IPS-15b (cell line): Measurements from ENCODE around the gene ADPRM.
"Not testable (repeated sequence)": the region's sequence is repeated elsewhere in the genome, so short reads cannot be mapped to it uniquely, and the experiment has no call there.

Source experiments
- H3K27me3 ChIP-seq: one replicate; pipeline ENCODE4 v1.6.1; 2013; ENCODE audit warnings: low read length; ENCODE audit not compliant: control insufficient read depth, insufficient read depth
- H3K36me3 ChIP-seq: one replicate; pipeline ENCODE4 v1.6.1; 2013; ENCODE audit warnings: low read length; ENCODE audit not compliant: control insufficient read depth, insufficient read depth
- H3K4me1 ChIP-seq: one replicate; pipeline ENCODE4 v1.6.1; 2013; ENCODE audit warnings: mild to moderate bottlenecking, low read length; ENCODE audit not compliant: control insufficient read depth, insufficient read depth
- H3K4me3 ChIP-seq: one replicate; pipeline ENCODE4 v1.5.1; 2013; ENCODE audit warnings: low read depth, low read length
- H3K9ac ChIP-seq: one replicate; pipeline ENCODE4 v1.6.1; 2013; ENCODE audit warnings: low read depth, mild to moderate bottlenecking, low read length
- H3K9me3 ChIP-seq: one replicate; pipeline ENCODE4 v1.6.1; 2013; ENCODE audit warnings: mild to moderate bottlenecking, low read length; ENCODE audit not compliant: control insufficient read depth, insufficient read depth

The ADPRM gene

DNA sequence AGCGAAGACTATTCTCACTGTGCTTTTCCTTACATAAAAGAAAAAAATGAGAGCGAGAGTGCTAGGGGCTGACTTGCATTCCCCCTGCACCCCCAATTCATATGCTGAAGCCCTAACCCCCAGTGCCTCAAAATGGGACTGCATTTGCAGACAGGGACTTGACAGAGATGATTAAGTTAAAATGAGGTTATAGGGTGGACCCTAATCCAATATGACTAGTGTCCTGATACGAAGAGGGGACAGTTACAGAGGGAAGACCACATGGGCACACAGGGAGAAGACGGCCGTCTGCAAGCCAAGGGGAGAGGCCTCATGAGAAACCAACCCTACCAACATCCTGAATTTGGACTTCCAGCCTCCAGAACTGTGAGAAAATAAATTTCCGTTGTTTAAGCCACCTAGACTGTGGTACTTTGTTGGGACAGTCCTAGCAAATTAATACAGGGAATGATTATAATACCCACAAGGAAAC is 34.0 kb downstream of the ADPRM start:
- H3K36me3 ChIP-seq: no peaks in the 10 kb centered on the region
- peak overlapping the region; percentile 68 for H3K4me3 ChIP-seq
- H3K4me1 ChIP-seq: peaks cover 6% of the 10 kb centered on the region
- H3K9ac ChIP-seq: no peak overlapping the region
- peaks cover 2% of the 10 kb centered on the region for H3K27me3 ChIP-seq
- H3K9me3 ChIP-seq: no peaks in the 10 kb centered on the region

DNA sequence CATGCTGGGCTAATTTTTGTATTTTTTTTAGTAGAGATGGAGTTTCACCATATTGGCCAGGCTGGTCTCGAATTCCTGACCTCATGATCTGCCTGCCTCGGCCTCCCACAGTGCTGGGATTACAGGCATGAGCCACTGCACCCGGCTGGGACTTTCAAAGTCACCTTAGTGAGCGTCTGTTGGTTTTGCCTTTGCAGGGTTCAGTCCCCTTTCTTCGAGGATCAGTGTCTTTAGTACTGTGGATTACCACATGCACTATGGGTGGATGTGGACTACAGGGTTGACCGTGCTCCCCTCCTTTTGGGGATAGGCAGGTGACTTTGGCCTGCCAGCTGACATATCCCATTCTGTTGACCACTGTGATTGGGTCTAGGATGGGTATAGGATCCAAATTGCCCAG is 34.7 kb downstream of the ADPRM start:
- not testable (repeated sequence) for H3K36me3 ChIP-seq, H3K4me1 ChIP-seq, H3K4me3 ChIP-seq, H3K9ac ChIP-seq, H3K27me3 ChIP-seq, H3K9me3 ChIP-seq

GRCh38 chr17:10733666-10734065 is 36.3 kb downstream of the ADPRM start:
- Histone ChIP-seq H3K4me1 (peaks cover 6% of the 10 kb centered on the region), H3K9ac (no peak overlapping the region), H3K9me3 (no peaks in the 10 kb centered on the region), H3K27me3 (peaks cover 2% of the 10 kb centered on the region), H3K36me3 (no peaks in the 10 kb centered on the region), H3K4me3 (no peak overlapping the region)

- Histone ChIP-seq H3K9me3 (no peaks in the 10 kb centered on the region), H3K9ac (no peak overlapping the region), H3K27me3 (peaks cover 2% of the 10 kb centered on the region), H3K36me3 (no peaks in the 10 kb centered on the region), H3K4me3 (no peak overlapping the region), H3K4me1 (peaks cover 6% of the 10 kb centered on the region)
Measured at GRCh38 chr17:10735251-10735650, 37.9 kb downstream of the ADPRM start.

DNA sequence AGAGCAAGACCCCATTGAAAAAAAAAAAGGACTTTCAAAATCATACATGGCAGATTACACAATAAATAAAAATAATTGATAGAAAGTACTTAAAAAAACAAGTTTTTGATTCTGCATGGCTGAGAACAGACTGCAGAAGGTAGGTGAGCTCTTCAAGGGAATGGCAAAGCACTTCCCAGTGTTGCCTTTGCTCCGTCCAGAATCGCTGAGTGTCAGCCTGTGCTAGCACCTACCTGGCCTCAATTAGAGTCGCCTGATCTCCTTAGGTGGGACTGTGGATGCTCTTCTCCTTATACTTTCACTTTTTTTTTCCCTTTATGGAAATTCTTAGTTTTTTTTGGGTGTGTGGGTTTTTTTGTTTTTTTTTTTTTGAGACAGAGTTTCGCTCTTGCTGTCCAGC is 38.4 kb downstream of the ADPRM start:
- Histone ChIP-seq H3K27me3 (peaks cover 2% of the 10 kb centered on the region), H3K9ac (no peak overlapping the region), H3K4me1 (peaks cover 6% of the 10 kb centered on the region), H3K9me3 (no peaks in the 10 kb centered on the region), H3K36me3 (no peaks in the 10 kb centered on the region), H3K4me3 (no peak overlapping the region)

DNA sequence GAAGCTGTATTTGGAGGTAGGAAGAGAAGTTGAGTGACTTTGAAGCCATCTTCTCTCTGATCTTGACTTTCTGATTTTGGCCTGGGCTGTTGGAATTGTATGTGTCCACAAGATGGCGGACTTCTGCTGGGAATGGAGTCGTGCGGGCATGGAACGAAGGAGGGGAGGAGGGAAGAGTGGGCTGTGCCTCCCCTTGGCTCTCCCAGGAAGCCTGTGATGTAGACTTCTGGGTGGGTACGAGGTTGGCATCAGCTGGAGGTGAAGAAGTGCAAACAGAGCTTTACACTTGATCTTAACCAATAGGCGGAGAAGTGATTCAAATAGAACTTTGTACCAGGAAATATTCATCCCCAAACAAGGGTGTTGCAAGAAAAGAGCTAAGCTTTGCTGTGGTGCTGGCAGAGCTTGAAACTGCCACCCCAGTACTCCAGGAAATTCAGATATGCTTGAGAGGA is 39.8 kb downstream of the ADPRM start:
- no peaks in the 10 kb centered on the region for H3K36me3 ChIP-seq
- H3K27me3 ChIP-seq: peaks cover 2% of the 10 kb centered on the region
- H3K4me3 ChIP-seq: no peak overlapping the region
- no peaks in the 10 kb centered on the region for H3K4me1 ChIP-seq
- H3K9me3 ChIP-seq: no peaks in the 10 kb centered on the region
- no peak overlapping the region for H3K9ac ChIP-seq

DNA sequence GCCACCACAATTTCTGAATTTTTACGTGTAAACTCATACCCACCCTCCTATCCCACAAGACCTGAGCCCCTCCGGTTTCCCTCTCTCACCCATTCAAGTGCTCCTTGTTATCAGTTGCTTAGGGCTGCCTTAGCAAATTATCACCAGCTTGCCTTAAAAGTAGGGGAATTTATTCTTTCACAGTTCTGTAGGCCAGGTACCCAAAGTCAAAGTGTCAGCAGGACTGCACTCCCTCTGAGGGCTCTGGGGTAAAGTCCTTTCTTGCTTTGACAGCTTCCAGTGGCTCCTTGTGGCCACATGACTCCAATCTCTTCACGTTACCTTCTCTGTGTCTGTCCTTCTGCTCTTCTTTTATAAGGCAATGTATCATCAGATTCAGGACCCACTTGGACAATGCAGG is 40.3 kb downstream of the ADPRM start:
- peaks cover 2% of the 10 kb centered on the region for H3K27me3 ChIP-seq
- no peaks in the 10 kb centered on the region for H3K4me1 ChIP-seq
- H3K9ac ChIP-seq: no peak overlapping the region
- no peaks in the 10 kb centered on the region for H3K9me3 ChIP-seq
- no peak overlapping the region for H3K4me3 ChIP-seq
- H3K36me3 ChIP-seq: no peaks in the 10 kb centered on the region

- Histone ChIP-seq H3K27me3 (no peaks in the 10 kb centered on the region), H3K9me3 (no peaks in the 10 kb centered on the region), H3K4me3 (no peak overlapping the region), H3K4me1 (no peaks in the 10 kb centered on the region), H3K36me3 (no peaks in the 10 kb centered on the region), H3K9ac (no peak overlapping the region)
Measured at GRCh38 chr17:10738521-10739258, 41.3 kb downstream of the ADPRM start.

GRCh38 chr17:10739386-10739785 is 42.0 kb downstream of the ADPRM start:
- Histone ChIP-seq H3K9me3 (no peaks in the 10 kb centered on the region), H3K36me3 (no peaks in the 10 kb centered on the region), H3K4me3 (no peak overlapping the region), H3K9ac (no peak overlapping the region), H3K27me3 (no peaks in the 10 kb centered on the region), H3K4me1 (no peaks in the 10 kb centered on the region)

DNA sequence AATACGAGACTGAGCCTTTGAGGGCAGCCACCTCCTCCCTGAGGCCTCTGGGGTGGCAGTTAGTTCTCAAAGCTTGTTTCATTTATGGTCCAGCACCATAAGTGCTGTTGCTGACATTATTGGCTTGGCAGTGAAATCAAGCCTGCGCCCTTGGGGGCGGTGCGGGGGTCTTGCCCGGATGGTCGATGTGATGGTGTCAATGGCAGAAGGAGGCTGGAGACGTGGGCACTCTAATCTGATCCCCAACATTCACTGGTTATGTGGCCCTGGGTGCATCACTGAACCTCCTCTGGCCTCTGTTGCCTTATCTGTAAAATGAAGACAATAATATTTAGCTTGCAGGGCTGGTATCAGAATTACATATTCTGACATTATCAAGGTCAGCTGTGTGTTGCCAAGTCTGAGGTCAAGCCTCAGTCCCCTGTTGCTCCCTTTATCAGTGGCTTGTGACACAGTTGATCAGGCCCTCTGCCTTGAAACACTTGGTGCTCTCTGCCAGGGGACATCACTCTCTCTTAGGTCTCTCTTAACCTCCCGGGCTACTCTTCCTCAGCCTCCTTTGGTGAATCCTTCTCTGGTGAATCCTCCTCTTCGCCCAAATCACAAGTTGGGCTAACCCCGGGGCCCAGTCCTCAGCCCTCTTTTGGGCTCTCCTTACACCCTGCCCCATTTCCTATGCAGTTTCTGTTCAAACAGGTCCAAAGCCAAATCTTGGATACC is 44.2 kb downstream of the ADPRM start:
- Histone ChIP-seq H3K36me3 (no peaks in the 10 kb centered on the region), H3K4me1 (no peaks in the 10 kb centered on the region), H3K9ac (no peak overlapping the region), H3K4me3 (no peak overlapping the region), H3K9me3 (no peaks in the 10 kb centered on the region), H3K27me3 (no peaks in the 10 kb centered on the region)

DNA sequence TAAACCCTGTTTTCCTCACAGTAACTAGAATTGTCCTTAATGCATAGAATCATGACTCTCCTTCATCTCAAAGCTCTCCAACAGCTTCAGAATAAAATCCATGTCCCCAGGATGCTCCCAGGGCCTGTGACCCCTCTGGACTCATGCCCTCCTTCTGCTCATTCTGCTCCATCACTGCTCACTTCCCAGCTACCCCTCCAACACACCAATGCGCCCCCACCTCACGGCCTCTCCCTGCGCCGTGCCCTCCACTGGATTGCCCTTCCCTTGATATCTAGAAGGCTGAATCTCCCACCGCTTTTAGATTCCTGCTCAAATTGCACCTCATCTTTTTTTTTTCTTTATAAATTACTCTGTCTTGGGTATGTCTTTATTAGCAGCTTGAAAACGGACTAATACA is 45.0 kb downstream of the ADPRM start:
- H3K9ac ChIP-seq: no peak overlapping the region
- no peaks in the 10 kb centered on the region for H3K4me1 ChIP-seq
- H3K9me3 ChIP-seq: no peaks in the 10 kb centered on the region
- H3K4me3 ChIP-seq: no peak overlapping the region
- H3K36me3 ChIP-seq: no peaks in the 10 kb centered on the region
- H3K27me3 ChIP-seq: no peaks in the 10 kb centered on the region
